Endothelial cell of umbilical vein (primary cell): Measurements from ENCODE around the gene TEX26. TPM values are rescaled to one million over a fixed set of nuclear protein-coding genes. Genes with fewer than 3 reads are reported as not detected.

Experiments
- BruUV-seq: library from RNA; stranded (reverse); fragments of 400-500 nt; replicated peaks from 2 replicates; lab custom pipeline; 2021; lab: Mats Ljungman, UMichigan
- CTCF ChIA-PET: fragments of 300-600, 350-600 bp; sonication (Branson Sonifier 250); formaldehyde crosslinking; loops from one replicate; lab custom pipeline; 2021; ENCODE audit warnings: antibody characterized with exemption, inconsistent platforms; lab: Charles Lee
- POLR2A ChIA-PET: fragments of 300-600, 350-600 bp; sonication (Branson Sonifier 250); formaldehyde crosslinking; loops from one replicate; lab custom pipeline; 2021; ENCODE audit warnings: antibody characterized with exemption, inconsistent platforms; lab: Charles Lee
- DNase-seq: peaks from one replicate; pipeline ENCODE4 v3.0.0-alpha.2; 2011; ENCODE audit warnings: low read depth, low spot score
- FAIRE-seq: peaks from 2 replicates; lab custom pipeline; 2011; peaks lifted over from hg19 to GRCh38; lab: Jason Lieb, UNC
- H2AFZ ChIP-seq: 2 replicates; pipeline ENCODE4 v1.6.0; 2012; ENCODE audit warnings: low read depth, low read length, control low read depth, inconsistent platforms
- H3K27ac ChIP-seq: 2 replicates; pipeline ENCODE4 v1.5.1; 2011; ENCODE audit warnings: low read depth, mild to moderate bottlenecking, control low read depth, low read length, moderate library complexity; ENCODE audit not compliant: insufficient read depth
- H3K27me3 ChIP-seq, 2 experiments: 2 replicates each; pipeline versions ENCODE4 v1.6.0 to v1.6.1; 2011; ENCODE audit warnings: low read length in 2 of 2, mixed read lengths in 1 of 2; ENCODE audit not compliant: control insufficient read depth in 2 of 2, insufficient read depth in 2 of 2
- H3K36me3 ChIP-seq, 2 experiments: 2 replicates in 1 of 2; 3 replicates in 1 of 2; pipeline ENCODE4 v1.5.1; 2011; ENCODE audit warnings: low read length in 2 of 2, mild to moderate bottlenecking in 1 of 2, moderate library complexity in 1 of 2; ENCODE audit not compliant: control insufficient read depth in 2 of 2, insufficient read depth in 2 of 2; ENCODE audit errors: extremely low read depth in 1 of 2
- H3K4me1 ChIP-seq: 3 replicates; pipeline ENCODE4 v1.5.1; 2011; ENCODE audit warnings: mild to moderate bottlenecking, low read length; ENCODE audit not compliant: control insufficient read depth, insufficient read depth; ENCODE audit errors: extremely low read depth
- H3K4me2 ChIP-seq: 2 replicates; pipeline ENCODE4 v1.6.1; 2011; ENCODE audit warnings: low read length, control low read depth, mixed read lengths; ENCODE audit not compliant: insufficient read depth
- H3K4me3 ChIP-seq, 3 experiments: fragments of 200-600 bp in 1 of 3; sonication (generic), shearing (Covaris generic) in 1 of 3; replicated peaks in 1 of 3; 2 replicates each; pipeline ENCODE4 v1.5.1; 2011 to 2016; ENCODE audit warnings: control low read depth in 3 of 3, low read length in 3 of 3, mild to moderate bottlenecking in 2 of 3, inconsistent platforms in 1 of 3, low read depth in 1 of 3, moderate library complexity in 1 of 3; ENCODE audit not compliant: insufficient read depth in 1 of 3
- H3K79me2 ChIP-seq: 2 replicates; pipeline ENCODE4 v1.6.0; 2012; ENCODE audit warnings: low read length, inconsistent platforms; ENCODE audit not compliant: control insufficient read depth, insufficient read depth
- H3K9ac ChIP-seq: replicated peaks from 2 replicates; pipeline ENCODE3; 2011; ENCODE audit warnings: low read length, control low read depth; ENCODE audit not compliant: insufficient read depth; ENCODE audit errors: extremely low read depth
- H3K9me1 ChIP-seq: replicated peaks from 3 replicates; pipeline ENCODE4 v1.6.0; 2011; ENCODE audit warnings: mild to moderate bottlenecking, low read length; ENCODE audit not compliant: control insufficient read depth, insufficient read depth; ENCODE audit errors: extremely low read depth
- H3K9me3 ChIP-seq: replicated peaks from 2 replicates; pipeline ENCODE4 v1.5.1; 2012; ENCODE audit warnings: low read length, inconsistent platforms; ENCODE audit not compliant: control insufficient read depth, insufficient read depth
- H4K20me1 ChIP-seq: replicated peaks from 2 replicates; pipeline ENCODE3; 2011; ENCODE audit warnings: mild to moderate bottlenecking, low read length; ENCODE audit not compliant: control insufficient read depth, insufficient read depth; ENCODE audit errors: extremely low read depth
- EZH2 ChIP-seq: IDR thresholded peaks from 2 replicates; pipeline ENCODE4 v1.6.1; 2012; ENCODE audit warnings: borderline replicate concordance, low read depth, mild to moderate bottlenecking, moderate library complexity, low read length, inconsistent platforms; ENCODE audit not compliant: severe bottlenecking
- FOS ChIP-seq: IDR thresholded peaks from 2 replicates; pipeline ENCODE4 v1.6.1; 2011; ENCODE audit warnings: mild to moderate bottlenecking, low read length, moderate library complexity, borderline replicate concordance; ENCODE audit not compliant: insufficient read depth
- GATA2 ChIP-seq: IDR thresholded peaks from 2 replicates; pipeline ENCODE4 v1.7.0; 2011; ENCODE audit warnings: low read depth, mild to moderate bottlenecking, moderate library complexity, mixed read lengths, low read length; ENCODE audit not compliant: insufficient read length, insufficient read depth
- JUN ChIP-seq: IDR thresholded peaks from 2 replicates; pipeline ENCODE4 v1.6.1; 2011; ENCODE audit warnings: borderline replicate concordance, low read depth; ENCODE audit not compliant: insufficient read length, insufficient read depth
- MYC ChIP-seq: IDR thresholded peaks from one replicate; pipeline ENCODE4 v1.6.1; 2011; ENCODE audit warnings: mild to moderate bottlenecking, low read depth, low read length
- POLR2A ChIP-seq: IDR thresholded peaks from 2 replicates; pipeline ENCODE4 v1.6.1; 2012; ENCODE audit warnings: low read depth, mild to moderate bottlenecking, control low read depth, low read length
- POLR2AphosphoS5 ChIP-seq: IDR thresholded peaks from 2 replicates; pipeline ENCODE4 v1.6.1; 2012; ENCODE audit warnings: low read depth, mild to moderate bottlenecking, control low read depth, low read length, moderate library complexity; ENCODE audit not compliant: insufficient read depth
- dilution Hi-C: fragments of 300-500 bp; cut with MboI; formaldehyde crosslinking; loops from one replicate; pipeline ENCODE4 v1.15.0; 2019; ENCODE audit warnings: low sequenced_read_pairs; ENCODE audit not compliant: extremely low pct_ligation_motif_present
- intact Hi-C: fragments of 100-400 bp; cut with micrococcal nuclease; formaldehyde crosslinking; loops from one replicate; pipeline ENCODE4 v1.10.0; 2022
- polyA plus RNA-seq, 4 experiments: library from polyadenylated mRNA; depleted of rRNA in 3 of 4; stranded (reverse) in 3 of 4; unstranded in 1 of 4; fragments of >200 nt; gene quantifications; 2 replicates each; pipeline versions ENCODE4 v1.2.1 to v1.2.3, GENCODE V29; 2011 to 2012; ENCODE audit warnings: missing spikeins in 1 of 4
- total RNA-seq: library from RNA; stranded (reverse); gene quantifications from 2 replicates; pipeline ENCODE4 v1.2.3, GENCODE V29; 2021
- TF ChIP-seq, protein P1 (sequence below): IDR thresholded peaks from 2 replicates; pipeline ENCODE4 v1.6.1; 2011; ENCODE audit not compliant: insufficient read depth, insufficient read length
- TF ChIP-seq, protein P2 (sequence below), 2 donors: IDR thresholded peaks; 1 replicate in 1 of 2; 2 replicates in 1 of 2; pipeline ENCODE4 v1.5.1; 2011; ENCODE audit warnings: low read length in 2 of 2, mild to moderate bottlenecking in 2 of 2, moderate library complexity in 2 of 2, control low read depth in 1 of 2, inconsistent platforms in 1 of 2, low read depth in 1 of 2; ENCODE audit not compliant: insufficient read depth in 1 of 2; ENCODE audit errors: extremely low read depth in 1 of 2

The TEX26 gene
- total and polyA plus RNA-seq, 2 donors (not counting 3 experiments of a cell fraction or from before 2014, with no cell fraction given): not detected

DNA sequence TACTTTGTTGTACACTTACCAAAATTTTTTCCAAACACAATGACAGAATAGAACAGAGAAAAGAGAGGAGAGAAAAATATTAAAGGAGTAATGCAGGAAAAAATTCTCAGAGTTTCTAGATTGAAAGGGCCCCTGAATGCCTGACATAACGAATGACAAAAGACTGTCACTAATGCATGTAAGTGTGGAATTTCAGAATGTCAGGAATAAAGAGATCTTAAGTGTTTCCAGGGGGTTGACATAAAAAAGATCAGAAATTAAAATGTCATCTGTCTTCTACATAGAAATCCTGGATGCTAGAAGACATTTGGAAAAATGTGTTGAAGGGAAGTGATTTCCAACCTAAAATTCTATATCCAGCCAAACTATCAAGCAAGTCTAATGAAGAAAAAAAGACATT lies 27.2 kb downstream of the TEX26 start:
- TF ChIP-seq EZH2 (no peak), JUN (no peak), POLR2AphosphoS5 (no peak), FOS (no peak), GATA2 (no peak), MYC (no peak), POLR2A (no peak)
- TF ChIP-seq, protein P1, sequence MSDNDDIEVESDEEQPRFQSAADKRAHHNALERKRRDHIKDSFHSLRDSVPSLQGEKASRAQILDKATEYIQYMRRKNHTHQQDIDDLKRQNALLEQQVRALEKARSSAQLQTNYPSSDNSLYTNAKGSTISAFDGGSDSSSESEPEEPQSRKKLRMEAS: no peak
- TF ChIP-seq, protein P2, sequence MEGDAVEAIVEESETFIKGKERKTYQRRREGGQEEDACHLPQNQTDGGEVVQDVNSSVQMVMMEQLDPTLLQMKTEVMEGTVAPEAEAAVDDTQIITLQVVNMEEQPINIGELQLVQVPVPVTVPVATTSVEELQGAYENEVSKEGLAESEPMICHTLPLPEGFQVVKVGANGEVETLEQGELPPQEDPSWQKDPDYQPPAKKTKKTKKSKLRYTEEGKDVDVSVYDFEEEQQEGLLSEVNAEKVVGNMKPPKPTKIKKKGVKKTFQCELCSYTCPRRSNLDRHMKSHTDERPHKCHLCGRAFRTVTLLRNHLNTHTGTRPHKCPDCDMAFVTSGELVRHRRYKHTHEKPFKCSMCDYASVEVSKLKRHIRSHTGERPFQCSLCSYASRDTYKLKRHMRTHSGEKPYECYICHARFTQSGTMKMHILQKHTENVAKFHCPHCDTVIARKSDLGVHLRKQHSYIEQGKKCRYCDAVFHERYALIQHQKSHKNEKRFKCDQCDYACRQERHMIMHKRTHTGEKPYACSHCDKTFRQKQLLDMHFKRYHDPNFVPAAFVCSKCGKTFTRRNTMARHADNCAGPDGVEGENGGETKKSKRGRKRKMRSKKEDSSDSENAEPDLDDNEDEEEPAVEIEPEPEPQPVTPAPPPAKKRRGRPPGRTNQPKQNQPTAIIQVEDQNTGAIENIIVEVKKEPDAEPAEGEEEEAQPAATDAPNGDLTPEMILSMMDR (IDR thresholded peaks at IDR 0.05; ENCODE audit: extremely low read depth in 1 of 2, insufficient read depth in 1 of 2, low read depth in 1 of 2, low read length in 2 of 2): no peak
- H3K4me3 ChIP-seq: no peak overlapping the region
- no peaks in the 10 kb centered on the region for H4K20me1 ChIP-seq
- dilution Hi-C loops: no loop called here
- H3K27ac ChIP-seq: no peak overlapping the region
- no peak for FAIRE-seq
- H3K27me3 ChIP-seq: peaks cover 12 to 26% of the 10 kb centered on the region in 2 experiments
- H2AFZ ChIP-seq: no peak overlapping the region
- ChIA-PET CTCF (interaction anchor here (1.7 kb wide), 1 partner anchor 11 kb away, joined by 7 read pairs; no protein-coding TSS in a partner anchor), POLR2A (no interaction called here)
- H3K9ac ChIP-seq: no peak overlapping the region
- no TSS peak for BruUV-seq
- no peak overlapping the region for H3K4me2 ChIP-seq
- DNase-seq: no peak
- H3K4me1 ChIP-seq: no peaks in the 10 kb centered on the region
- intact Hi-C loops: no loop called here
- H3K9me3 ChIP-seq: no peaks in the 10 kb centered on the region
- H3K36me3 ChIP-seq: no peaks in the 10 kb centered on the region
- no peaks in the 10 kb centered on the region for H3K79me2 ChIP-seq
- no peaks in the 10 kb centered on the region for H3K9me1 ChIP-seq
